Tibial artery (tissue), 4 donors: ENCODE measurements around the gene ZKSCAN5.

Experiments used
- DNase-seq, 2 donors: peaks; one replicate each; pipeline ENCODE4 v3.0.0-alpha.2; 2019
- H3K27ac ChIP-seq, 2 donors: fragments of 200-600 bp; sonication (generic) in 1 of 2; 1 replicate in 1 of 2; 2 replicates in 1 of 2; pipeline ENCODE4 v1.5.1; 2018 to 2019; ENCODE audit warnings: mild to moderate bottlenecking in 1 of 2
- H3K27me3 ChIP-seq, 2 donors: fragments of 200-600 bp; sonication (generic) in 1 of 2; one replicate each; pipeline versions ENCODE4 v1.5.1 to v1.6.0; 2016 to 2019
- H3K36me3 ChIP-seq, 3 donors: fragments of 200-600 bp; sonication (generic) in 2 of 3; one replicate each; pipeline ENCODE4 v1.5.1; 2016 to 2019; ENCODE audit warnings: mild to moderate bottlenecking in 2 of 3
- H3K4me1 ChIP-seq, 4 donors: fragments of 200-600 bp; sonication (generic) in 2 of 4; 1 replicate in 3 of 4; 2 replicates in 1 of 4; pipeline ENCODE4 v1.5.1; 2016 to 2019
- H3K4me3 ChIP-seq, 2 donors: fragments of 200-600 bp; sonication (generic) in 1 of 2; 1 replicate in 1 of 2; 2 replicates in 1 of 2; pipeline ENCODE4 v1.5.1; 2018 to 2019; ENCODE audit warnings: mild to moderate bottlenecking in 2 of 2
- H3K9me3 ChIP-seq, 3 donors: fragments of 200-600 bp; sonication (generic) in 1 of 3; one replicate each; pipeline ENCODE4 v1.5.1; 2016 to 2019
- intact Hi-C: fragments of 100-400 bp; cut with DNase I; formaldehyde crosslinking; loops from one replicate; pipeline ENCODE4 v1.15.0; 2023; ENCODE audit warnings: low total_unique reads
- TF ChIP-seq, protein P1 (sequence below), 2 experiments: fragments of 200-600 bp in 1 of 2; fragments of 450-650 bp in 1 of 2; IDR thresholded peaks; one replicate each; pipeline ENCODE4 v1.5.1; 2017 to 2019; ENCODE audit warnings: antibody characterized with exemption in 2 of 2, mild to moderate bottlenecking in 1 of 2, moderate library complexity in 1 of 2

ZKSCAN5 gene

DNA sequence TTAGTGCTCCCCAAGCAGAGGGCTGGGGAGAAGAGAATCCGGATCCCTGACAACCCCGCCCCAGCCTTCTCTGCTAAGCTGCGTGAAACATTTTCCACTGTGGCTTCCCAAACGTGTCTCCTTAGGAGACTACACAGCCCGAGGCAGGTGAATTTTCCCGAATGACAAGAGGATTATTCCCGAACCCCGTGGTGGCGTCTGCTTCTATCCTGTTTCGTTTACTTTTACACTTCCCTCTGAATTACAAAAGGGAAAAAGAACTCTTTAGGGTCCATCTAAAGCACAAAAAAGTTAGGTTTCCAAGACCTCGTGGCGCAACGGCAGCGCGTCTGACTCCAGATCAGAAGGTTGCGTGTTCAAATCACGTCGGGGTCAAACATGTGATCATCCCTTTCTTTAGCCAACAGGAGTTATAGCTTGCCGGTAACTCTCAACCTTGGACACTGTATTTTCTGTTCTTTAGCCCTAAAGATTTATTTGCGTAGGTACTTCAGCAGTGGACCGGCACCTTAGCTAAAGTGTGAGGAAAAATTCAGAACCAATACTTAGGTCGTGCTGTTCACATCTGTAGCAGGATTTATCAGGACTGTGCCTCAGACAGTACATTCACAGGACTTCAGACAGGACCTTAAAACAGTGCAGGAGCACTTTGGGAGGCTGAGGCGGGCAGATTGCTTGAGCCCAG lies 34.9 kb upstream of the ZKSCAN5 start:
- intact Hi-C loops = loop anchor here (5.0 kb wide), 1 partner anchor 33 kb away; the partner anchor contains the start of genes ZKSCAN5 and ZNF394
- no peaks in the 10 kb centered on the region for H3K27me3 ChIP-seq
- H3K36me3 ChIP-seq = no peaks in the 10 kb centered on the region
- TF ChIP-seq, protein P1, sequence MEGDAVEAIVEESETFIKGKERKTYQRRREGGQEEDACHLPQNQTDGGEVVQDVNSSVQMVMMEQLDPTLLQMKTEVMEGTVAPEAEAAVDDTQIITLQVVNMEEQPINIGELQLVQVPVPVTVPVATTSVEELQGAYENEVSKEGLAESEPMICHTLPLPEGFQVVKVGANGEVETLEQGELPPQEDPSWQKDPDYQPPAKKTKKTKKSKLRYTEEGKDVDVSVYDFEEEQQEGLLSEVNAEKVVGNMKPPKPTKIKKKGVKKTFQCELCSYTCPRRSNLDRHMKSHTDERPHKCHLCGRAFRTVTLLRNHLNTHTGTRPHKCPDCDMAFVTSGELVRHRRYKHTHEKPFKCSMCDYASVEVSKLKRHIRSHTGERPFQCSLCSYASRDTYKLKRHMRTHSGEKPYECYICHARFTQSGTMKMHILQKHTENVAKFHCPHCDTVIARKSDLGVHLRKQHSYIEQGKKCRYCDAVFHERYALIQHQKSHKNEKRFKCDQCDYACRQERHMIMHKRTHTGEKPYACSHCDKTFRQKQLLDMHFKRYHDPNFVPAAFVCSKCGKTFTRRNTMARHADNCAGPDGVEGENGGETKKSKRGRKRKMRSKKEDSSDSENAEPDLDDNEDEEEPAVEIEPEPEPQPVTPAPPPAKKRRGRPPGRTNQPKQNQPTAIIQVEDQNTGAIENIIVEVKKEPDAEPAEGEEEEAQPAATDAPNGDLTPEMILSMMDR (IDR thresholded peaks at IDR 0.05) = no peak
- H3K4me1 ChIP-seq = peaks cover 0 to 26% (median 21%) of the 10 kb centered on the region in 4 donors
- no peak overlapping the region for H3K4me3 ChIP-seq
- no peaks in the 10 kb centered on the region for H3K9me3 ChIP-seq
- H3K27ac ChIP-seq = no peak overlapping the region
- no peak for DNase-seq

- TF ChIP-seq, protein P1 (IDR thresholded peaks at IDR 0.05) = no peak
- Histone ChIP-seq H3K27me3 (no peaks in the 10 kb centered on the region), H3K9me3 (no peaks in the 10 kb centered on the region), H3K27ac (peak within 1 kb of the TSS; percentile 66 to 80), H3K4me3 (peak within 1 kb of the TSS; percentile 69 to 84), H3K36me3 (no peaks in the 10 kb centered on the region), H3K4me1 (peaks cover 0 to 11% (median 10%) of the 10 kb centered on the region in 4 donors)
- peak; percentile 98 to 99 for DNase-seq
- intact Hi-C loops = no loop called here
Measured at GRCh38 chr7:99472561-99473314, 31.7 kb upstream of the ZKSCAN5 start, which contains the start of gene ZNF789. TSS of gene ZNF789 (plus strand) at chr7:99472890. CDS start at chr7:99476457, 3,567 bp downstream.

DNA sequence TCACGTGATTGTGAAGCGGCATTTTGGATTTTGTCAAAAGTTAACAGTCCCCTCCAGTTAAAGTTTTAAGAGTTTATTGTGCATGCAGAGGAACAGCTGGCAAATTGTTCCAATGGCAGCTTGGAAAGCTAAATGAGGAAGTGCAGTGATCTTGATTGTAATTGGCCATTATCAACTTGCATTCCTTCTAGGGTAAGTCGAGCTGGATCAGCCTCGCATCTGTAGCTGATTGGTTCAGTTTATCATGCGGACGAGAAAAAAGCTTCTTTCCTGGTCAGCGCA lies 31.2 kb upstream of the ZKSCAN5 start:
- Histone ChIP-seq H3K36me3 (peaks cover 0 to 2% (median 0%) of the 10 kb centered on the region in 3 donors), H3K9me3 (no peaks in the 10 kb centered on the region), H3K4me1 (peaks cover 0 to 11% (median 10%) of the 10 kb centered on the region in 4 donors), H3K27me3 (no peaks in the 10 kb centered on the region), H3K27ac (peak overlapping the region; percentile 66 to 80), H3K4me3 (peak overlapping the region; percentile 69 to 84)
- DNase-seq = no peak
- intact Hi-C loops = no loop called here
- TF ChIP-seq, protein P1 (IDR thresholded peaks at IDR 0.05) = no peak

DNA sequence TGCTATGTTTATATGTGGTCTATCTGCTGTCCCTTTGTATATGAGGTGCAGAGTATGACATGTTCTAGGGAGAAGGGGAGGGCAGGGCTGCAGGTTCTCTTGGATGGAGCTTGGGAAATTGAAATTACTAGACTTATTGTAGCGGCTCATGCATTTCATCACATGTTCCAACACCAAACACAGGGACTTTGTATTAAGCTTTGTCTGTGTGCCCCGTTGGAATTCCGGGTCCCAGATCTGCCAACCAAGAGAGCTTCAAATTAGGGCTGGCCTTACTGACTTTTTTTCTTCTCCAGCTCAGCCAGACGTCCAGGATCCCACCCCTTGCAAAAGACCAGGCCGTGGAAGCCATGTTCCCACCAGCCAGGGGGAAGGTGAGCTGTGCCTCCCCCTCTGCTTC lies 28.4 kb upstream of the ZKSCAN5 start:
- DNase-seq = no peak
- Histone ChIP-seq H3K27ac (no peak overlapping the region), H3K36me3 (peaks cover 0 to 27% (median 10%) of the 10 kb centered on the region in 3 donors), H3K4me1 (peaks cover 0 to 11% (median 10%) of the 10 kb centered on the region in 4 donors), H3K9me3 (no peaks in the 10 kb centered on the region), H3K4me3 (no peak overlapping the region), H3K27me3 (no peaks in the 10 kb centered on the region)
- intact Hi-C loops = no loop called here
- TF ChIP-seq, protein P1 (IDR thresholded peaks at IDR 0.05) = no peak

GRCh38 chr7:99478464-99479440 lies 25.7 kb upstream of the ZKSCAN5 start:
- no peak overlapping the region for H3K27ac ChIP-seq
- H3K36me3 ChIP-seq = peaks cover 0 to 40% (median 10%) of the 10 kb centered on the region in 3 donors
- TF ChIP-seq, protein P1 (IDR thresholded peaks at IDR 0.05) = no peak
- DNase-seq = no peak
- H3K4me1 ChIP-seq = peaks cover 0 to 4% (median 3%) of the 10 kb centered on the region in 4 donors
- intact Hi-C loops = no loop called here
- no peaks in the 10 kb centered on the region for H3K27me3 ChIP-seq
- no peak overlapping the region for H3K4me3 ChIP-seq
- H3K9me3 ChIP-seq = no peaks in the 10 kb centered on the region
